Spleen (tissue), 11 donors: Measurements from ENCODE around the gene SLC25A31. TPM values are rescaled to one million over a fixed set of nuclear protein-coding genes. Genes with fewer than 3 reads are reported as not detected.

Experiments
- DNase-seq: peaks from one replicate; pipeline ENCODE4 v3.0.0-alpha.2; 2020
- H3K27ac ChIP-seq, 8 donors: fragments of 200-600 bp; sonication (generic) in 7 of 8; 1 replicate in 4 of 8; 2 replicates in 4 of 8; pipeline versions ENCODE4 v1.5.0 to v1.8.0; 2016 to 2021; ENCODE audit warnings: inconsistent platforms in 4 of 8, mild to moderate bottlenecking in 4 of 8, moderate library complexity in 1 of 8
- H3K27me3 ChIP-seq, 7 donors: fragments of 200-600 bp; sonication (generic) in 6 of 7; replicated peaks in 1 of 7; 1 replicate in 4 of 7; 2 replicates in 3 of 7; pipeline versions ENCODE4 v1.5.0 to v1.8.0; 2016 to 2021; ENCODE audit warnings: inconsistent platforms in 3 of 7, mild to moderate bottlenecking in 1 of 7
- H3K36me3 ChIP-seq, 6 donors: fragments of 200-600 bp; sonication (generic) in 5 of 6; 1 replicate in 4 of 6; 2 replicates in 2 of 6; pipeline versions ENCODE4 v1.5.0 to v1.8.0; 2016 to 2021; ENCODE audit warnings: inconsistent platforms in 2 of 6
- H3K4me1 ChIP-seq, 6 donors: fragments of 200-600 bp; sonication (generic) in 5 of 6; 1 replicate in 3 of 6; 2 replicates in 3 of 6; pipeline versions ENCODE4 v1.5.0 to v1.8.0; 2016 to 2021; ENCODE audit warnings: inconsistent platforms in 3 of 6
- H3K4me3 ChIP-seq, 8 donors: fragments of 200-600 bp; sonication (generic) in 7 of 8; 1 replicate in 4 of 8; 2 replicates in 4 of 8; pipeline versions ENCODE4 v1.5.0 to v1.8.0; 2016 to 2021; ENCODE audit warnings: inconsistent platforms in 4 of 8, mild to moderate bottlenecking in 4 of 8, moderate library complexity in 2 of 8
- H3K9me3 ChIP-seq, 8 donors: fragments of 200-600 bp; sonication (generic) in 7 of 8; 1 replicate in 4 of 8; 2 replicates in 4 of 8; pipeline versions ENCODE4 v1.5.0 to v1.8.0; 2016 to 2021; ENCODE audit warnings: inconsistent platforms in 4 of 8
- CTCF ChIP-seq, 11 experiments: fragments of 200-600 bp in 7 of 11; fragments of 450-650 bp in 4 of 11; sonication (generic) in 4 of 11; IDR thresholded peaks in 8 of 11; conservative IDR thresholded peaks in 3 of 11; 1 replicate in 7 of 11; 2 replicates in 4 of 11; pipeline versions ENCODE4 v1.4.0 to v1.8.0; 2016 to 2021; ENCODE audit warnings: antibody characterized with exemption in 11 of 11, inconsistent platforms in 4 of 11, mild to moderate bottlenecking in 1 of 11
- POLR2A ChIP-seq, 3 donors: fragments of 450-650 bp; IDR thresholded peaks; one replicate each; pipeline ENCODE4 v1.5.1; 2017; ENCODE audit warnings: antibody characterized with exemption in 3 of 3, mild to moderate bottlenecking in 1 of 3
- POLR2AphosphoS5 ChIP-seq, 3 donors: sonication (generic); formaldehyde crosslinking; IDR thresholded peaks; one replicate each; pipeline ENCODE4 v1.5.1; 2017; ENCODE audit warnings: antibody characterized with exemption in 3 of 3
- WGBS, 5 donors: extraction: QIAGEN DNeasy Blood & Tissue Kit in 3 of 5; methylation state at CpG; one replicate each; pipeline versions ENCODE4 v1.1.5 to v1.1.7; 2013 to 2018; 5-methylcytosine and 5-hydroxymethylcytosine counted together
- intact Hi-C: fragments of 100-400 bp; cut with DNase I; formaldehyde crosslinking; loops from one replicate; pipeline ENCODE4 v1.15.0; 2023; ENCODE audit warnings: low total_unique reads
- polyA plus RNA-seq, 3 donors: library from polyadenylated mRNA; stranded (reverse); fragments of 200-250 nt; gene quantifications; one replicate each; pipeline ENCODE4 v1.2.1, GENCODE V29; 2013
- total RNA-seq, 7 donors: library from RNA; depleted of rRNA in 3 of 7; stranded (reverse); fragments of >200 nt in 3 of 7; fragmentation: NEBNext Ultra II Directional in 4 of 7; extraction: Animal tissue kit (Norgen Biotek cat#: 25700) in 4 of 7; gene quantifications; one replicate each; pipeline versions ENCODE4 v1.1.0 to v1.2.1, GENCODE V29; 2016 to 2021
- donor health status: healthy with polysubstance abuse.
- donor health status: DM: no; HTN: no; CAD: no; lungs with moderate emphysema.
- donor health status: DM: no; HTN: no; CAD: no.
- donor health status: Bipolar disorder and iron deficiency.
- donor health status: healthy.
- donor health status: DM: no; HTN: no; CAD: no.
- donor health status: DM: yes; HTN: yes; CAD: no.

The SLC25A31 gene
- total and polyA plus RNA-seq, 10 donors, result 0.07 TPM; not detected in 9

- Histone ChIP-seq H3K4me1 (no peaks in the 10 kb centered on the region), H3K36me3 (no peaks in the 10 kb centered on the region), H3K27ac (no peak overlapping the region), H3K9me3 (no peaks in the 10 kb centered on the region), H3K4me3 (no peak overlapping the region), H3K27me3 (no peaks in the 10 kb centered on the region)
- no peak for DNase-seq
- intact Hi-C loops, result loop anchor here (5.0 kb wide), 1 partner anchor 125 kb away; no protein-coding TSS in a partner anchor
- TF ChIP-seq POLR2AphosphoS5 (IDR thresholded peaks at IDR 0.05) (no peak), CTCF (IDR thresholded peaks at IDR 0.05 in 8 of 11, conservative IDR thresholded peaks at IDR 0.05 in 3 of 11) (peak in 6 of 11 experiments; percentile 12 to 48 (median 26))
- 23 to 31% (median 28%) methylated on average over 8 of the region's 8 CpGs for WGBS, 5 donors
Measured at GRCh38 chr4:127732623-127733328, 2.6 kb downstream of the SLC25A31 start.

- Histone ChIP-seq H3K9me3 (no peaks in the 10 kb centered on the region), H3K27ac (no peak overlapping the region), H3K4me1 (no peaks in the 10 kb centered on the region), H3K36me3 (no peaks in the 10 kb centered on the region), H3K27me3 (no peaks in the 10 kb centered on the region), H3K4me3 (no peak overlapping the region)
- TF ChIP-seq POLR2A (IDR thresholded peaks at IDR 0.05), result no peak
- no peak for TF ChIP-seq POLR2AphosphoS5 (IDR thresholded peaks at IDR 0.05)
- no peak for TF ChIP-seq CTCF (IDR thresholded peaks at IDR 0.05 in 8 of 11, conservative IDR thresholded peaks at IDR 0.05 in 3 of 11)
- intact Hi-C loops, result loop anchor here (5.0 kb wide), 1 partner anchor 128 kb away; no protein-coding TSS in a partner anchor
- DNase-seq, result no peak
- WGBS, 5 donors, result 78 to 99% (median 89%) methylated on average over 2 of the region's 2 CpGs
Measured at GRCh38 chr4:127734976-127735375, 4.8 kb downstream of the SLC25A31 start.

GRCh38 chr4:127737295-127737694 lies 7.1 kb downstream of the SLC25A31 start:
- Histone ChIP-seq H3K4me3 (no peak overlapping the region), H3K27me3 (no peaks in the 10 kb centered on the region), H3K4me1 (no peaks in the 10 kb centered on the region), H3K9me3 (peaks cover 0 to 8% (median 0%) of the 10 kb centered on the region in 8 donors), H3K36me3 (no peaks in the 10 kb centered on the region), H3K27ac (no peak overlapping the region)
- DNase-seq, result no peak
- WGBS, 5 donors, result 70 to 78% (median 72%) methylated on average over 4 of the region's 4 CpGs
- intact Hi-C loops, result no loop called here
- TF ChIP-seq POLR2A (IDR thresholded peaks at IDR 0.05) (no peak), CTCF (IDR thresholded peaks at IDR 0.05 in 8 of 11, conservative IDR thresholded peaks at IDR 0.05 in 3 of 11) (no peak), POLR2AphosphoS5 (IDR thresholded peaks at IDR 0.05) (no peak)

GRCh38 chr4:127741247-127741646 lies 11.0 kb downstream of the SLC25A31 start:
- Histone ChIP-seq H3K9me3 (peaks cover 0 to 9% (median 0%) of the 10 kb centered on the region in 8 donors), H3K4me3 (no peak overlapping the region), H3K4me1 (no peaks in the 10 kb centered on the region), H3K27ac (no peak overlapping the region), H3K27me3 (peaks cover 0 to 8% (median 0%) of the 10 kb centered on the region in 7 donors), H3K36me3 (no peaks in the 10 kb centered on the region)
- DNase-seq, result no peak
- intact Hi-C loops, result no loop called here
- TF ChIP-seq POLR2AphosphoS5 (IDR thresholded peaks at IDR 0.05) (no peak), CTCF (IDR thresholded peaks at IDR 0.05 in 8 of 11, conservative IDR thresholded peaks at IDR 0.05 in 3 of 11) (no peak), POLR2A (IDR thresholded peaks at IDR 0.05) (no peak)
- 92 to 100% (median 98%) methylated on average over 1 of the region's 1 CpG for WGBS, 5 donors
